GM18519 (cell line): Measurements from ENCODE around the gene WSB2.
"Not testable (repeated sequence)": the region's sequence is repeated elsewhere in the genome, so short reads cannot be mapped to it uniquely, and the experiment has no call there.

Source experiments
- ATAC-seq: cut with Tn5 transposase; IDR thresholded peaks from one replicate; pipeline ENCODE4 v1.9.1; 2021; ENCODE audit warnings: mild to moderate bottlenecking, moderate library complexity; ENCODE audit not compliant: unreplicated experiment, low FRiP score

WSB2 gene

DNA sequence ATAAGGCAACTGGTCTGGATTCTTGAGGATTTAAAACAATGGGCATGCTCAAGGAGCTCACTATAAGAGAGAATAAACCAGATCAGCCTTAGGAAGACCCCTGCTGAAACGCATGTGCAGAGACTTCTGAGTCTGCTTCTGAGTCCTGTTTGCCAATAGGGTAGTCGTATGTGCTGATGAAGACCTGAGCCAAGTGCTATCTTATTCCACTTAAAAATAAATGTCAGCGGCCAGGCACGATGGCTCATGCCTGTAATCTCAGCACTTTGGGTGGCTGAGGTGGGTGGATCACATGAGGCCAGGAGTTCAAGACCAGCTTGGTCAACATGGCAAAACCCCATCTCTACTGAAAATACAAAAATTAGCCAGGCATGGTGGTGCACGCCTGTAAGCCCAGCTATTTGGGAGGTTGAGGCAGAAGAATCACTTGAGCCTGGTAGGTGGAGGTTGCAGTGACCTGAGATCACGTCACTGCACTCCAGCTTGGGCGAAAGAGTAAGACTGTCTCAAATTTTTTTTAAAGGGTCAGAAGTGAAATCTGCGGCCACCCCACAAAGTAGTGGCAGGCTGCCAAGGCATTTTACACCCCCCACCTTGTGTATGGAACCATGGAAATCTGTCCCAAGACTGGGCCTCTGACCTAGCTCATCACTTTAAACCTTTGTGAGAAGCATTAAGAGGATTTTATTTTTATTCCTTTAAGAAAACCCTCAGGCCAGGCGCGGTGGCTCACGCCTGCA is 24.1 kb downstream of the WSB2 start:
- ATAC-seq = no peak

DNA sequence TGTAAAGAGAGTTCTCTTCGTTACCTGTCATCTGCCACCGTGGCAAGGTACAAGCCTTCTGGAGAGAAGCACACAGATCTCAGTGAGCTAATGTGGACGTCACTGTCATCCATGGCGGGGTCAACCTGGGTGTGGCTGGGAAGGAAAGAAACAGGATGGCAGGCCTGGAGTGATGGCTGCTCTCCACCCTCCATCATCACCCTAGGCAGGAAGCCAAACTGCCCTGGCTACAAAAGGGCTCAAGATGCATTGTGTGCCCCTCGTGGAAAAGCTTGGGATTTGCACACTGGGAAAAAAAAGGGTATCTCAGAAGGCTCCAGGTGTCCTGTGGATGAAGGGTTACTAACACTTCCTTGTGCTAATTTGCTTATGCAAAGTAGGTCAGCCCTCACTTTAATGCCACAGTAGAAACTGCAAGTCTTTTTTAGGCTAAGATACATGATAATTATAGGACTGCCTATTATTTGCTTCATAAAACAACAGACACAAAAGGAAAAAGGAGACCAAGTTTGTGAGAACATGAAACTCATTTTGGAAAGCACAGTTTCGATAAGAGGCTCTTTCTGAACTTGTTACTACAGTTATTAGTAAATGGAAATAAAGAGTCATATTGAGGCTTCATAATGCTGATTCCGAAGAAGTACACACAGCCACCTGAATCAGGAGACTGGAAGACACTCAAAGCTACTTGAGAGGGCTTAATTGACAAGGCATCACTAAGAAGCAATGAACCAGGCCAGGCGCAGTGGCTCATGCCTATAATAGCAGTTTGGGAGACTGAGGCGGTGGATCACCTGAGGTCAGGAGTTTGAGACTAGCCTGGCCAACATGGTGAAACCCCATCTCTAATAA is 25.6 kb downstream of the WSB2 start:
- ATAC-seq = peak; percentile 89

DNA sequence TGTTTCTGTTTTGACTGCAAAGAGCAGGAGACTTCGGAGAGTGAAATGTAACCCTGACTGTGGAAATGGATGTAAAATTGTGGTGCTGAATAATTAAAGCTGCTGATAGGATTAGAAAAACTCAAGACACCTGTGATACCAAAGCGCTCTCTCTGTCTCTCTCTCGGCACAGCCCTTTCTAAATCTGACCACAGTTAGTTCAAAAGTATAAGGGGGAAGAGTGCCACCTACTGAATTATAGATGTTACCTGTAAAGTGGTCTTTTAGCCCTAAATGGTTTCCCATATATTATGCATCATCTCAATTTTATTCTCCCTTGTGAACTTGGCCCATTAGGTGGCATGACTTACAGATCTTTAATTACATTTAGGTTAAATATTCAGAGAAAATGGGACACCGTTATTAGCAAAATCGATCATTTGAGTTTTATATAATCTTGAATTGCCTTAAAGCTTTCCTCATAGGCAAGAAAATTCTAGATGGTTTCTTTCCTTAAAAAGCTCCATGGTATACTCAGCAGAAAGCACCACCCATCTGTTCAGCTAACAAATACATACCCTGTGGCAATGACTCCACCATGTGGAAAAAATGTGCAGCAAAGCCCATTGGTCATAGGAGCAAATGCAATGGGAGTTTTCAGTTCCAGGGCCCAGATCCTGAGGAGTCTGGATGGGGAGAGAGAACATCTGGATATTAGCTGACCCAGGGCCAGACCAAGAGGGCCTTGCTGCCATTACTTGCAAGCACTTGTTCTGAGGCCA is 26.4 kb downstream of the WSB2 start:
- no peak for ATAC-seq

GRCh38 chr12:118033902-118034301 is 27.1 kb downstream of the WSB2 start:
- ATAC-seq = no peak

DNA sequence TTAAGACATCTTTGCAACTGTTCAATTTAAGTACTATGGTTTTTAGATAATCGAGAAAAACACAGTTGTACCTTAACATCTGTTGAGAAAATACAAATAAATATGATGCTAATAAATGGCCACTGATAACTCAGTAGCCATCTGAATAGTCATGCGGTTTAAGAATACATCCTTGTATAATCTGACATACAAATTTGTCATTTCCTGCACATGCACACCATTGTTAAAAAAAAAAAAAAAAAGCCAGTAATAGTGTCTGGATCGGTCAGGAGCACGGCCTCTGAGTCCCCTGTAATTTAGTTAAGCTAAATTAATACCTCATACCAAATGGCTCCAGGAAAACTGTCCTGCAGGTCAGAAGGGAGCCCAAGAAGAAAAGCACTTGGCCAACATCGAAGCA is 27.7 kb downstream of the WSB2 start:
- ATAC-seq = no peak

DNA sequence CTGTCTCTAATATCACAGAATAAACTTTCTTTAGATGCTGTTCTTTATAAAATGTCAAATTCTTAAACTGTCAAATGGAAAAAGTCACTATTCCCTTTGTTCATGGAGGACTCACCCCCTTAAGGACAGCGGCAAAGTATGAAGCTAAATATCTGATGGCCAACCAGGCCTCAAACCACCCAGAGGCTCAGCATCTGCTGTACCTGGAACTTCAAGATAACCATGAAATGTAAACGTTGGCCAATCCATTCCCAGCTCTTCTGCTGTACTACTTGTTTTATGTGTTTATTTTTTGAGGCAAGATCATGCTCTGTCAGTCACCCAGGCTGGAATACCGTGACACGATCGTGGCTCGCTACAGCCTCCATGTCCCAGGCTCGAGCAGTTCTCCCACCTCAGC is 28.8 kb downstream of the WSB2 start:
- no peak for ATAC-seq

DNA sequence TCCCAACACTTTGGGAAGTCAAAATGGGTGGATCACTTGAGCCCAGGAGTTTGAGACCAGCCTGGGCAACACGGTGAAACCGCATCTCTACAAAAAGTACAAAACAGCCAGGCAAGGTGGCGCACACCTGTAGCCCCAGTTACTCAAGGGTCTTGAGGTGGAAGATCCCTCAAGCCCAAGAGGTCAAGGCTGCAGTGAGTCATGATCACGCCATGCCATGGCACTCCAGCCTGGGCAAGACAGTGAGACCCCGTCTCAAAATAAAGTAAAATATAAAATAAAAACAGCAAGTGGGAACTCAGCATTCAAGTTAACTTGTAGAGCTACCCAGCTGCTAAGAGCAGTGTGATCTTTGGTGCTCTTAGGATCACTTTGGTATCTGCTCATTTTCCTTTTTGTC is 31.8 kb downstream of the WSB2 start:
- no peak for ATAC-seq

DNA sequence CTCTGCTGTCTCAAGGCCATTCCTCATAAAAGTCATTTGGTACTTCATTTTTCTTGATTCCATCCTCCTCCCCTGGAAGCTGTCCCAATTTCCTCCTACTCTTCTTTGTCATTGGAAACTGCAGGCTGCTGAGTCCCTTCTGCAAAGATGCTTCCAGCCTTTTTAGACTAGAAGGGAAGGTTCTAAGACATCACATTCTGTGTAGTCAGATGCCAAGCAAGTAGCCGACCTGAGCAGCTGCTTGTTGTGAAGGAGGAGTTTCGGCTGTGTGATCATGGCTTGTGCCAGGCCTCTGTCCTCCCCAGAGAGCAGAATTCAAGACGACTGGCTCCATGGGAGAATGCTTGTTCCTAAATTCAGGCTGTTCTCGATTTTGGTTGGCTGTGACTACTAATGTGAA is 35.8 kb downstream of the WSB2 start:
- no peak for ATAC-seq

DNA sequence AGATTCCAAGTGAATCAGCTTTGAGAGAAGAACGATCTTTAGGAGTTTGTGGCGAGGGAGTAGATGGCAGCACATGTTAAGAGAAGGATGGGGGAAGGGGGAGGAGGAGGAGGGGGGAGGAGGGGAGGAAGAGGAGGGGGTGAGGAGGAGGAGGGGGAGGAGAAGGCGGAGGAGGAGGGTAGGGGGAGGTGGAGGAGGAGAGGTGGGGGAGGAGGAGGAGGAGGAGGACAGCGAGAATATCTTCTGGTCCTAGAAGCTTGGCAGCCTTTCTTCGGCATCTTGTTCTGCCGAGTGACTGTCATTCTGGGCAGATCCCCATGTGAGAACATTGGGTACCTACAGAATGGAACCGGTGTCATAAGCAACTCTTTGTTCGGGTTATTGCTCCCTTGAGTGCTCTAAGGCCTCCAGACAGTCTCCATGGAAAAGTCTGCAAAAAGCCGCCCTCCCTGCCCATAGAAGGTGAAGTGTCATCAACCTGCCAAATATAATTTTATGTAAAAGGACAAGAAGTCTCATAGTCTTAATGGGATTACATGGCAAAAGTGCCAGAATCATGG is 37.6 kb downstream of the WSB2 start:
- no peak for ATAC-seq

- no peak for ATAC-seq
Observed at GRCh38 chr12:118022728-118023109, 38.3 kb downstream of the WSB2 start.

DNA sequence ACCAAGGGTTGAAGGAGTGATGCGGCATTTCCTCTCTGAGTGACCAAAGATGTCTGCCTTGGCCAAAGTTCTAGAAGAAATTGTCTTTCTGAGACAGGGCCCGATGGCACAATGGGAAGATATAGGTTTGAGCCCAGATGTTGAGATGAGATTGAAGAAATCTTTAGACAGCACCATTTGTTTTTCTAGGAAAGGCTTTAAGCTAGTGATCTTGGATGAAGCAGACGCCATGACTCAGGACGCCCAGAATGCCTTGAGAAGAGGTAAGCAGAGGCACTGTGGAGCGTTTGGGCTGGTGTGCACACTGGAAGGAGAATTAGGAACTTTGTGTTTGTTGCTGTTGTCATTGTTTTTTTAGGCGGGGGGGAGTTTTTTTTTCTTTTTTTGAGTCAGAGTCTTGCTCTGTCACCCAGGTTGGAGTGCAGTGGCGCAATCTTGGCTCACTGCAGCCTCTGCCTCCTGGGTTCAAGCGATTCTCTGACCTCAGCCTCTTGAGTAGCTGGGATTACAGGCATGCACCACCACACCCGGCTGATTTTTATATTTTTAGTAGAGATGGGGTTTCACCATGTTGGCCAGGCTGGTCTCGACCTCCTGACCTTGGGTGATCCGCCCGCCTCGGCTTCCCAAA is 38.8 kb downstream of the WSB2 start:
- ATAC-seq = not testable (repeated sequence)

DNA sequence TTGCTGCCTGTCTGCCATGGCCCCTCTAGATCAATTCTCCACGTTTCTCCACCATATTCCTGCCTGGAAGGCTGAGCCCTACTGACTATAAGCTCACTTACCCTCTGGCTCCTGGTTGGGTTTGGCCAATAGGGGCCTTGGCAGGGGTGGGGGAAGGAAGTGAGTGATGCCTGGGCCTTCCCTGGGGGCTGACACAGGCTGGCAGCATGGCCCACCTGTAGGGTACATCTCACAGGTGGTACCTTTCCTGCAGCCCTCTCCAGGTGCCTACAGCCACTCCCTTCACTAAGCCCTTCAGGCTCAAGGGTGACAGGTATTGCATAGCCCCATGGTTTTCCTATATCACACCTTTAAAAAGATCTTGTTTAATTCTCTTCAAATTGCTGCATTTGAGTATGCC is 40.9 kb downstream of the WSB2 start:
- ATAC-seq = no peak

DNA sequence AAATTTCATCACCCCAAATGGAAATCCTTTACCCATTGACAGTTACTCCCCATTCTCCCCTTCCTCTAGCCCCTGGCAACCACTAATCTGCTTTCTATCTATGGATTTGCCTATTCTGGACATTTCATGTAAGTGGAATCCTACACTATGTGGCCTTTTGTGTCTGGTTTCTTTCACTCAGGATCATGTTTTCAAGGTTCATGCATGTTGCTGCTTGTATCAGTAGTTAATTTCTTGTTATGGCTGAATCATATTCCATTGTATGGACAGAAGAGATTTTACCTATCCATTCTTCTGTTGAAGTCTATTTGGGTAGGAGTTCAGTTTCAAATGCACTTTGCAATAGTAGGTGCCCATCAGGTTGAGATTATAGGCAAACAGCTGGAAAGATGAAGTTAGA is 43.1 kb downstream of the WSB2 start:
- no peak for ATAC-seq

- peak; percentile 97 for ATAC-seq
Observed at GRCh38 chr12:118016424-118017264, 44.3 kb downstream of the WSB2 start, which contains the start of gene RFC5. Gene RFC5 (plus strand): TSS chr12:118016703. CDS start chr12:118016828, 125 bp downstream.

DNA sequence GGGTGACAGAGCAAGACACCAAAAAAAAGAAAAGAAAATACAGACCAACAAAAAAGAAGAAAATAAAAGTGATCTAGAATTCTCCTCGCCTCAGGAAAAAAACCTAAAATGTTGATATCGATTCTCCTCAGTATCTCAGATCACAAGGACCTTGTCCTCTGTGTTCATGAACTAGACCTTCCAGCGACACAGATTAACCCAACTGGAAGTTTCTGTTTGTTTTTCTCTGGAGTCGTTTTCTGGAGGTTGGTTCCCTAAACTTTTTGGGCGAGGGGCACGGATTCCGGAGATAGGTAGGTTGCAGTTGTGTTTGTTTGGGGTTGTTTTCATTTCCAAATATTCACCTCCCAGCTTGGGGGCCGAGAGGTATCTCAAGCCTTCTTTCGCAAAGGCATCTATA is 45.0 kb downstream of the WSB2 start:
- no peak for ATAC-seq

DNA sequence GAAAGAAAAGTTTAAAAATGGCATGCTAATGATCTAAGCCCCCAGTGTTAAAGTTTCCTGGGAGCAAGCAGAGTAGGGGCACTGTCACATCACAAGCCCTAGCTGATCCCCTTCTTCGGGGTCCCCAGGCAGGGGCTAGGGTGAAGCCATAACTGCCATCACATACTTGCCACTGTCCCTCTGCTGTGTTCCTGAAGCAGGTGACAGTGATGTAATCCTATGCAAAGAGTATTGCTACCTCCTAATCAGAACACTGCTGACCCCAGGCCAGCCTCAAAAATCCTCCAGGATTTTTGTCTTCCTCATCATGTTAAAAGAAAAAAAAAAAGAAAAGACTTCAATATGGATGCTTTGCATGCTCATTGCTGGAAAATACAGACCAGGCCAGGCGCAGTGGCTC is 45.7 kb downstream of the WSB2 start:
- no peak for ATAC-seq

GRCh38 chr12:118013283-118013682 is 47.7 kb downstream of the WSB2 start:
- no peak for ATAC-seq

DNA sequence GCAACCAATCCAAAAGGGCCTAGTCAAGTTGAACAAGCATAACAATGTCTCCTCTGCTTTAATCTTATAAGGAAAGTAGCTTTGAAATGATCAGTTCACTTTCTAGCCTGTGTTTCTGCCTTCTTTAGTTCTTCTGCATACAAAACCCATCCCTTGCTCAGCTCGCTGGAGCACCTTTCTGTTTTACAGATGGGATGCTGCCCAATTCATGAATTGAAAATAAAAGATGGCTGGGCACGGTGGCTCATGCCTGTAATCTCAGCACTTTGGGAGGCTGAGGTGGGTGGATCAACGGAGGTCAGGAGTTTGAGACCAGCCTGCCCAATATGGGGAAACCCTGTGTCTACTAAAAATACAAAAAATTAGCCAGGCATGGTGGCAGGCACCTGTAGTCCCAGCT is 49.0 kb downstream of the WSB2 start:
- ATAC-seq = no peak

DNA sequence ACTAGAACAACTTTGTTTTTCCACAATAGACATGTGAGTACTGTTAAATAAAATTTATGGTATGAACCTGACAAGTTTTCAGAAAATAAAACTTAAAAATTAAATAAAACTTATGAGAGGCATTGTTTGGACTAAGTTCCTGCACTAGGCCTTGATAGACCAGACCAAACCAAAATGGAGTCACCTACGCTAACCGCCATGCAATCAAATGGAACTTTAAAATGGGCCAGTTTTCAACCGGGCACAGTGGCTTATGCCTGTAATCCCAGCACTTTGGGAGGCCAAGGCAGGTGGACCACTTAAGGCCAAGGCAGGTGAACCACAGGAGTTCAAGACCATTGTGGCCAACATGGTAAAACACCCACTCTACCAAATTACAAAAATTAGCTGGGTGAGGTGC is 49.6 kb downstream of the WSB2 start:
- ATAC-seq = no peak

DNA sequence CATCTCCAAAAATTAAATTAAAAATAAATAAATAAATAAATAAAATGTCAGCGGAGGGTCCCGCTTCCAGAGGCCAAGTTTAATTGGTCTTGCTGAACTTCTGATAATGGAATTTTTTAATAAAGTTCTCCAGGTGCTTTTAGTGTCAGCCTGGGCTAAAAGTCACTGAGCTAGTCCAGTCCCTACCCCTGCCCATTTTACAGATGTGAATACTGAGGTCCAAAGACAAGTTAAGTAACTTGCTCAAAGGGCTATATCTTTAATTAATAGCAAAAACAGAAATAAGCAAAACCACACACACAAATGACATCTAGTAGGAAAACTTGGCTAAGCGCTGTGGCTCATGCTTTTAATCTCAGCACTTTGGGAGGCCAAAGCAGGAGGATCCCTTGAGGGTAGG is 50.1 kb downstream of the WSB2 start:
- no peak for ATAC-seq
